ENCODE data around the gene HIVEP2.

DNA sequence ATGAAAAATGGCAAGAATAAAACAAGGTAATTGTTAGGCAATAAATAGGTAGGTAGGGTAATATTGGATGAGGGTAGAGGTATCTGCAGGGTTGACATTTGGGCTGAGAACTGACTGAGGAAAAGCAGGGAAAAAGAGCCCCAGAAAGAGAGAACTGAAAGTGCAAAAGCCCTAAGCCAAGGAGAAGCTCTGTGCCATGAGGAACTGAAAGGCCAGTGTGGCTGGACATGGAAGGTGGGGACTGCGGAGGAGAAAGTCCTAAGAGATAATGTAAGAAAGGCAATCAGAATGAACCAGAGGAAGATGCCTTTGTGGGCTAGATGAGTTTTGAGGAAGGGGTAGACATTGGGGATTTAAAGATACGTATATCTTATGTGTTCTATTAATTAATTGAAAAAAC lies 9.9 kb upstream of the HIVEP2 start:
- TF ChIP-seq, protein P1, sequence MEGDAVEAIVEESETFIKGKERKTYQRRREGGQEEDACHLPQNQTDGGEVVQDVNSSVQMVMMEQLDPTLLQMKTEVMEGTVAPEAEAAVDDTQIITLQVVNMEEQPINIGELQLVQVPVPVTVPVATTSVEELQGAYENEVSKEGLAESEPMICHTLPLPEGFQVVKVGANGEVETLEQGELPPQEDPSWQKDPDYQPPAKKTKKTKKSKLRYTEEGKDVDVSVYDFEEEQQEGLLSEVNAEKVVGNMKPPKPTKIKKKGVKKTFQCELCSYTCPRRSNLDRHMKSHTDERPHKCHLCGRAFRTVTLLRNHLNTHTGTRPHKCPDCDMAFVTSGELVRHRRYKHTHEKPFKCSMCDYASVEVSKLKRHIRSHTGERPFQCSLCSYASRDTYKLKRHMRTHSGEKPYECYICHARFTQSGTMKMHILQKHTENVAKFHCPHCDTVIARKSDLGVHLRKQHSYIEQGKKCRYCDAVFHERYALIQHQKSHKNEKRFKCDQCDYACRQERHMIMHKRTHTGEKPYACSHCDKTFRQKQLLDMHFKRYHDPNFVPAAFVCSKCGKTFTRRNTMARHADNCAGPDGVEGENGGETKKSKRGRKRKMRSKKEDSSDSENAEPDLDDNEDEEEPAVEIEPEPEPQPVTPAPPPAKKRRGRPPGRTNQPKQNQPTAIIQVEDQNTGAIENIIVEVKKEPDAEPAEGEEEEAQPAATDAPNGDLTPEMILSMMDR (IDR thresholded peaks at IDR 0.05), result no peak
- no peak for TF ChIP-seq POLR2A (IDR thresholded peaks at IDR 0.05)

All from esophagus squamous epithelium (tissue), 4 donors.